Measurements from ENCODE around the gene WWOX. TPM values are rescaled to one million over a fixed set of nuclear protein-coding genes. Genes with fewer than 3 reads are reported as not detected.

Gene WWOX
- total and polyA plus RNA-seq, 2 of the 13 experiments (the other 11 are each of a cell fraction or from before 2014, with no cell fraction given) = 9.1 to 37.4 TPM

DNA sequence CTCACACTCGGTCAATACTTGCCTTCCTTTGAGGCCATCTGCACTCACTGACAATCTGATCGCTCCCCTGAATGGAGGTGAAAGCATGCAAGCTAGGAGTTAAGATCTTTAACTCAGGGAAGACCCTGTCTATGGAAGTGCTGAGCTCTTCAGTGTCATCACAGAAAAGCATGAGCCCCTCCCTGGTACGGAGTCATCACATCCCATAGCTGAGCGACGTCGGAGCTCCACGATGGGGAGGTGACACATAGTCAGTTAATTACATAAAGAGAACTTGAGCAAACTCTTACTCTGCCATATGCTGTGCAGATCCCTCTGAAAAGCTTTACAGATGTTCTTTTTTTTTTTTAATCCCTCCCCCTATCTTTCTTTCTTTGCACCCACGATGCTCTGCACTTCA is 463.2 kb downstream of the WWOX start:
- ChIA-PET CTCF (ENCODE audit: low intra/inter-chr PET ratio, low total read pairs) (no interaction called here), POLR2A (no interaction called here)
- in situ Hi-C loops (cut with HindIII; ENCODE audit: extremely low pct_ligation_motif_present, low pct_unique_long_range_greater_than_20kb) (no loop called here), intact Hi-C loops (cut with micrococcal nuclease; ENCODE audit: unreplicated experiment) (no loop called here)
- Histone ChIP-seq H3K79me2 (ENCODE audit: insufficient read depth, low read length) (no peaks in the 10 kb centered on the region), H4K20me1 (ENCODE audit: insufficient read depth, low read length) (no peaks in the 10 kb centered on the region), H3K36me3 (replicated peaks in 1 of 2; ENCODE audit: control insufficient read depth in 1 of 2, insufficient read depth in 2 of 2, low read length in 2 of 2) (no peaks in the 10 kb centered on the region), H3K4me1 (ENCODE audit: insufficient read depth, low read length) (no peaks in the 10 kb centered on the region), H3K9me3 (ENCODE audit: low read length) (no peaks in the 10 kb centered on the region), H3K27me3 (ENCODE audit: control insufficient read depth in 1 of 2, insufficient read depth in 2 of 2, low read length in 2 of 2) (no peaks in the 10 kb centered on the region), H2AFZ (ENCODE audit: low read length) (no peak overlapping the region), H3K4me2 (ENCODE audit: low read depth, low read length) (no peak overlapping the region), H3K9ac (ENCODE audit: insufficient read depth, low read depth, low read length) (no peak overlapping the region), H3K4me3 (replicated peaks in 1 of 3; ENCODE audit: insufficient read depth in 1 of 3, low read depth in 2 of 3, low read length in 3 of 3) (no peak overlapping the region), H3K27ac (ENCODE audit: extremely low read length, insufficient read depth, low read length) (no peak overlapping the region)
- no peak for TF ChIP-seq ZMYM4 (CRISPR knock-in tag; IDR thresholded peaks at IDR 0.05)
- no peak for TF ChIP-seq NONO (IDR thresholded peaks at IDR 0.05)
- TF ChIP-seq NONO (CRISPR knock-in tag; conservative IDR thresholded peaks at IDR 0.05) = no peak
- TF ChIP-seq, protein P1, sequence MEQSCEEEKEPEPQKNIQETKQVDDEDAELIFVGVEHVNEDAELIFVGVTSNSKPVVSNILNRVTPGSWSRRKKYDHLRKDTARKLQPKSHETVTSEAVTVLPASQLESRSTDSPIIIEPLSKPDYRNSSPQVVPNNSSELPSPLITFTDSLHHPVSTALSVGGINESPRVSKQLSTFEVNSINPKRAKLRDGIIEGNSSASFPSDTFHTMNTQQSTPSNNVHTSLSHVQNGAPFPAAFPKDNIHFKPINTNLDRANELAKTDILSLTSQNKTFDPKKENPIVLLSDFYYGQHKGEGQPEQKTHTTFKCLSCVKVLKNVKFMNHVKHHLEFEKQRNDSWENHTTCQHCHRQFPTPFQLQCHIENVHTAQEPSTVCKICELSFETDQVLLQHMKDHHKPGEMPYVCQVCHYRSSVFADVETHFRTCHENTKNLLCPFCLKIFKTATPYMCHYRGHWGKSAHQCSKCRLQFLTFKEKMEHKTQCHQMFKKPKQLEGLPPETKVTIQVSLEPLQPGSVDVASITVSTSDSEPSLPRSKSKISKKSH (CRISPR knock-in tag; IDR thresholded peaks at IDR 0.05; ENCODE audit: borderline replicate concordance) = no peak
- TF ChIP-seq ZNF30 (CRISPR knock-in tag; IDR thresholded peaks at IDR 0.05) = no peak
- no peak for TF ChIP-seq LCORL (IDR thresholded peaks at IDR 0.05)
- TF ChIP-seq LCORL (CRISPR knock-in tag; IDR thresholded peaks at IDR 0.05) = no peak
- no peak for TF ChIP-seq ZNF468 (CRISPR knock-in tag; IDR thresholded peaks at IDR 0.05)
- TF ChIP-seq ELF1 (CRISPR knock-in tag; IDR thresholded peaks at IDR 0.05) = no peak
- no peak for TF ChIP-seq NFYC (CRISPR knock-in tag; IDR thresholded peaks at IDR 0.05)
- TF ChIP-seq, protein P2, sequence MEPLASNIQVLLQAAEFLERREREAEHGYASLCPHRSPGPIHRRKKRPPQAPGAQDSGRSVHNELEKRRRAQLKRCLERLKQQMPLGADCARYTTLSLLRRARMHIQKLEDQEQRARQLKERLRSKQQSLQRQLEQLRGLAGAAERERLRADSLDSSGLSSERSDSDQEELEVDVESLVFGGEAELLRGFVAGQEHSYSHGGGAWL (CRISPR knock-in tag; IDR thresholded peaks at IDR 0.05) = no peak
- TF ChIP-seq ZNF720 (CRISPR knock-in tag; IDR thresholded peaks at IDR 0.05) = no peak
- ATAC-seq = no peak
- no TSS peak for BruUV-seq (replicated peaks)
- no peak for DNase-seq (ENCODE audit: low spot score)
- 81% methylated on average over 8 of the region's 8 CpGs for WGBS (ENCODE audit: low lambda C conversion rate)
- FAIRE-seq = no peak
